NCI-H460 (cell line): ENCODE measurements around the gene ISCU. TPM values are rescaled to one million over a fixed set of nuclear protein-coding genes. Genes with fewer than 3 reads are reported as not detected.
"Not testable (repeated sequence)": the region's sequence is repeated elsewhere in the genome, so short reads cannot be mapped to it uniquely, and the experiment has no call there.

Experiments
- DNase-seq: peaks from one replicate; pipeline ENCODE4 v3.0.0-alpha.2; 2016; ENCODE audit warnings: low read depth; ENCODE audit errors: extremely low read depth
- total RNA-seq: library from RNA; depleted of rRNA; stranded (reverse); fragments of >200 nt; shearing (Covaris generic); gene quantifications from 2 replicates; pipeline ENCODE4 v1.2.3, GENCODE V29; 2014

The ISCU gene
- total RNA-seq, 1 experiment from 2014 or later: 245 TPM

DNA sequence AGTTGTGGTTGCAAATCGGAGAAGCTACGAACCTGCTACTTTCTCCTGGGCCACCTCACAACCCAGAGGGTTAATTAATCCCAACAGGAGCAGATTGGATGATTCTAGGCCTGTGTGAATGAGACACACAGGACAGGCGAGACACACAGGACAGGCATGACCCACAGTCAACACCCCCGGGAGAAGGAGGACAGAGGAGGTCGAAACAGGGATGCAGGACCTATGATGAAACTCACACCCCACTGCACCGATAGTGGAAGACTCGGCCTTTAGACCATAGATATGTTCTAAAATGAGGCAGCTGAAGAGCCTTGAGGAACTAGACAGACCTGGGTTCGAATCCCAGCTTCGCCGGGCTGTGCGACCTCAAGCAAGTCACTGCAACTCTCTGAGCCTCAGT is 23.9 kb downstream of the ISCU start:
- no peak for DNase-seq

DNA sequence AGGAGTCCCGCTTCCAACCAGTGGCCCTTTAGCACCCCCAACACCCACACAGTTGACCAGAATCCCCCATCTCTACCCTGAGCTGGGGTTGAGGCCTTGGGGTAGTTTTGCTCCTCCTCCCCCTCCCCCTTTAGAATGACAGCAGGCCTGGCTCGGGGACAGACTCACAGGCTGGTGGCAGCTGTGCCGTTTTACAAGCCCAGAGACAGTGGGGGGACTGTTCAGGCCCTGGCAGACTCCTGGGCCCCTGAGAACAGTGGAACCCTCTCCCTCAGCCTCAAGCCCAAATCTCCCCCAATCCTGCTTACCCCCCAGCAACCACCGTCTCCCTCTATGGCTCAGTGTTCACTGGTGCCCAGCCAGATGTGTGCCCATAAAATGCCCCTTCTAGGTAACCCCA is 25.4 kb downstream of the ISCU start:
- DNase-seq: no peak

DNA sequence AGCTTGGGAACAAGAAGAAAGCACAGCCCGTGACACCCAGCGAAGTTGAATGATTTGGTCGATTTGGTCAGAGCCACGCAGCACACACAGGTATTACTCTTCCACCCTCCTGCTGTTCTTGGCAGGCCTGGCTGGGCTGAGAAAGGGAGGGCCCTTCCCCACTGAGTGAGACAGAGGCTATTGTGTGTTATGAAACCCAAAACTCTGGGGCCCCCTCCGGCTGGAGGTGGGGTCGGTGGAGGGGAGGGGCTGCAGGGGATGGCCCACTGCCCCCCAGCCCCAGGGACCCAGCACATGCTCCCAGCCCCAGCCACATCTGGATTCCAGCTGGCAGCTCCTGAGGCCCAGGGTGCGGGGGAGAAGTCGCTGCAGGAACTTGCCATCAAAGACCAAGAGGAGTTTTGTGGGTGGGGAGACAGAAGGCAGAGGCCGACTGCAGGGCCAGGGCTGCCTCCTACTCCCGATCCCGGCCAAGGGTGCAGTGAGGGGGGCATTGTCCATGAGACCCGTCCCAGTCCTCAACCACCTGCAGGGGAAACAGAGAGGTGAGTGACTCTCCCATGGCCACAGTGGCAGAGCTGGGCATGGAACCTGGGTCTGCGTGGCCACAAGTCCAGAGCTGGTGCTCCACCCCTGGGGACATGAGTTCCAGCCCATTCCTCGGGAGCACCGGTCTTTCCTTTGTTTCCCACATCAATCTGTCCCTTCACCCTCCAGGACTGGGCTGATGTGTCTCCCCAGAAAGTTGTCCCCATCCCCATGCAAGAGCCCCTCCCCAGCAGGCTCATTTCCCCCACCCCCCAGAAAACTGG is 26.8 kb downstream of the ISCU start:
- no peak for DNase-seq

DNA sequence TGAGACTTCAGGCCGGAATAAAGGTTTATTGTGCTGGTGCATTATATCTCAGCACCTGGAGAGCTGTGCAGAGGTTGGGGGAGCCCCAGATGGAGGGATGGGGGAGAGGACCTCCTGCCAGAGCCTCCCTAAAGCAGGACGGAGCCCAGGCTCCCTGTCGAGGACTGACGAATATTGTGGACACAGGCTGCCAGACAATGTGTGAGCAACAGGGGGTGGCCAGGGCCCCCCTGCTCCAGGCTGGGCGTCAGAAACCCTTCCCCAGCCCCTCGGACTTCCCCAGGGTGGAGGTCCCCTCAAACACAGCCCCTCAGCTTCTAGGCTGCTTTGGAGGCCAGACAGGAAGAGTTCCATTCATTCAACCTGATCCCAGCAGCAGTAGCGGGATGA is 27.4 kb downstream of the ISCU start:
- DNase-seq: no peak

DNA sequence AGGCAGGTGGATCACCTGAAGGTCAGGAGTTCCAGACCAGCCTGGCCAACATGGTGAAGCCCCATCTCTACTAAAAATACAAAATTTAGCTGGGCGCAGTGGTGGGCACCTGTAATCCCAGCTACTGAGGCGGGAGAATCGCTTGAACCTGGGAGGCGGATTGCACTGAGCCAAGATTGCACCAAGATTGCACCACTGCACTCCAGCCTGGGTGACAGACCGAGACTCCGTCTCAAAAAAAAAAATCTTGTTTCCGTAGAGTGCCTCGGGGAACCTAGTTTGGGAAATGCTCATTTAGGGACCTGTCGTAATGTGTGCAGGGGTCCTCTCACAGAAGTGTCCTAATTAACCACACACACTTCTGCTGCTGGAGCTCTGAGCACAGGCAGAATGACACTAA is 28.1 kb downstream of the ISCU start:
- not testable (repeated sequence) for DNase-seq

DNA sequence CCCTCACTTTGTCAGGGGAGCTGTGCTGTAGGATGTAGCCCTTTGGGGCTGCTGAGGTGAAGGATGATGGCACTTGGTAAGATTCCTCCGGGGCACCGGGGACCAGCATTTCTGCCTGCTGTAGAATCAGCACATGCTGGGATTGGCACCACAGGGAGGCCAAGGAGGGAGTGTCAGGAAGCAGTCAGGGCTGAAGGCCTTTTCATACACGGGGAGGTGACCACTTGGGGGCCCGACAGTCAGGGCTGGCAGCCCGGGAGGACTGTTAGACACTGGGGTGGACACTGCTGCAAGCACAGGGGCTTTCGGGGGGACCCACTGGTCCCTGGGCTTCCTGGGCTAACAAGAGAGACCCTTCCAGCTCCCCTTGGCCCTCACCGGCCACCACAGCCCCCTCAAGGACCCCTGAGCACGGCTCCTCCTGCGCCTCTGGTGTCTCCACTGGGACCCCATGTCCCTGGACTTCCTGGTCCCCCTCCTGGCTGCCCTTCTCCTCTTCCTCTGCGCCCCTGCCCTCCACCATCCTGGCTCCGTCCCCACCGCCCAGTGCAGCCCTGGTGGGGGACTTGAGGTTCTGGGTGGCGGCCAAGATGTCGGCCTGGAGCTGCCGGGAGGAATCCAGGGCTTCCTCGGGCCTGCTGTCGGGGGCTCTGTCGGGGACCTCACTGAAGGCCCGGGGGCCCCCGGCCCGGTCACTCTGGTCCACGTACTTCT is 29.0 kb downstream of the ISCU start:
- DNase-seq: no peak

DNA sequence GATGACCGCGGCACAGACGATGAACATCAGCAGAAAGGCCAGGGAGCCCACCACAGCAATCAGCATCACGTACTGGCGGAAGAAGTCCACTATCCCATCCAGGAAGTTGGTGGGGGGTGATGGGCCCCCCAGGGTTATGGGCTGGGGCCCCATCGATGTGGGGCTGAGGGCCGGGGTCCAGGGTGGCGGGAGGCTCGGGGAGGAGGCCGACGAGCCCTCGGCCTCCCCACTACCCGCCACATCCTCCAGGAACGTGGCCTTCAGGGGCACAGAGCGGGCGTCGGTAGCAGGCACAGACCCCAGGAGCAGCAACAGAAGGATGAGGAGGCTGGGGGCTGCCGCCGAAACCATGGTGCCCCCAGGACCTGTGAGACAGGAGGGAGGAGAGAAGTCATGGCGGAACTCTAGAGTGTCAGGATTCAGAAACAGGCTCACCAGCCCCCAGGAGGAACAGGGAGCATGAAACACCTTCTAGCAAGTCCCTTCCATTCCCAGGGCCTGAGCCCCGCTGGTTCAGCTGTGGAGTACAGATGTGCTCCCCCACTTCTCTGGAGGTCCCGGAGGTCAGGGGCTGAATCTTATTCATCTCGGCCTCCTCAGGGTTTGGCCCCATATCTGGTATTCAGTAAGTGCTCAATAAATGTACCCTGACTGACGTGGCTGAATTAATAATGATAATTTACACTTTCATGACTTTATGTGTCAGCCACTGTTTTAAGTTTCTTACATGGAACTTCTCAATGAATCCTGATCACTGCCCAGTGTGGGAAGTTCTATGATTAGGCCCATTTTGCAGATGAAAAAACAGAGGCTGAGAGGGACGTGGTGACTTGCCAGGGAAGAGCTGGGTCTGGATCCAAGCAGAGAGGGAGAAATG is 29.9 kb downstream of the ISCU start:
- no peak for DNase-seq

GRCh38 chr12:108594323-108594903 is 32.0 kb downstream of the ISCU start:
- no peak for DNase-seq

DNA sequence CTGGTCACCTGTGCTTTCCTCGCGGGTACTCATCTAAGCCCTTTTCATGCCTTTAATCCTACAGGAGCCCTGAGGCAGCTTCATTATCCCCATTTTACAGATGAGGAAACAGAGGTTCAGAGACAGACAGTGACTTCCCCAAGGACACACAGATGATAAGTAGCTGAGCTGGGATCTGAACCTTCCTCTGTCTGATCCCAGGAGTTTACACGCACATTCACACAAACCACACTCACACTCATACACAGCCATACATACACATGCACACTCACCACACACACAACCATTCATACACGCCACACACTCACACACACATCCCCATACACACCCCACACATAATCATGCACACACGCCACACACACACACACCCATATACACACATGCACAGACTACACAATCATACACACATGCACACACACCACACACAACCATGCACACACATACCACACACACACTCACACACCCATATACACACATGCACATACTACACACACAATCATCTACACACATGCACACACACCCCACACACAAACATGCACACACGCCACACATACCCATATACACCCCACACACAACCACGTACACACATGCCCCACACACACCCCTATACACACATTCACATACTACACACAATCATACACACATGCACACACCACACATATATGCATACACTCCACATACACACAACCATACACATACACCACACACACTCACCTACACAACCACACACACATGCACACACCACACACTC is 32.7 kb downstream of the ISCU start:
- DNase-seq: no peak

- no peak for DNase-seq
Measured at GRCh38 chr12:108595711-108596647, 33.6 kb downstream of the ISCU start.

DNA sequence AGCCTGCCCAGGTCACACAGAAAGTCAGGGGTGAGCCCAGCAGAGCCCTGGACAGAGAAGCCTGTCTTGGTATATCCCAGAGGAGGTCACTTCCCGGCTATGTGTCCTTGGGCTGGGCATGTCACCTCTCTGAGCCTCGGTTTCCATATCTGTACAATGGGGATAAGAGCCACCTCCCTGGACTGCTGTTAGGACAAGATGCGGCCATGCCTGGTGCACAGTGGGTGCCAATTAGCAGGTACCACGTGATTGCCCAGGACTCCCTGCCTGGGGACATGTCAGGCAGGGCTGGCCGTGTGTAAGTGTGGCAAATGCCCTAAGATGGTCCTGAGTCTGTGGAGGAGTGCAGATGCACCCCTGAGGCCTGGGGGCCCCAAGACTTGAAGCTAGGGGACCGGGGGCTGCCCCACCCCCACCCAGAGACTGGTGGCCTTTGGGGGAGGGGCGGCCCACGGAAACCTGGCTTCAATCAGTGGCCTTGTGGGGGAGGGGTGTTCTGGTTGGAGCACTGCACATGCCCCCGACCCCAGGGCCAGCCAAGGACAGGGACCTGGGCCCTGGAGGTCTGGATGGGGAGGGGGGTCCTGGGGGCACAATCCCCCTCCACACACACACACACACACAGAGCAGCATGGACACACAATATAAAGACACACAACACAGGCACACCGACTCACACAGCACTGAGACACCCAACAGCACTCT is 34.6 kb downstream of the ISCU start:
- no peak for DNase-seq

- no peak for DNase-seq
Measured at GRCh38 chr12:108597559-108598471, 35.4 kb downstream of the ISCU start, which contains the start of gene TMEM119. TMEM119 (minus strand) TSS chr12:108598084; CDS start chr12:108592383, 5,701 bp downstream.

DNA sequence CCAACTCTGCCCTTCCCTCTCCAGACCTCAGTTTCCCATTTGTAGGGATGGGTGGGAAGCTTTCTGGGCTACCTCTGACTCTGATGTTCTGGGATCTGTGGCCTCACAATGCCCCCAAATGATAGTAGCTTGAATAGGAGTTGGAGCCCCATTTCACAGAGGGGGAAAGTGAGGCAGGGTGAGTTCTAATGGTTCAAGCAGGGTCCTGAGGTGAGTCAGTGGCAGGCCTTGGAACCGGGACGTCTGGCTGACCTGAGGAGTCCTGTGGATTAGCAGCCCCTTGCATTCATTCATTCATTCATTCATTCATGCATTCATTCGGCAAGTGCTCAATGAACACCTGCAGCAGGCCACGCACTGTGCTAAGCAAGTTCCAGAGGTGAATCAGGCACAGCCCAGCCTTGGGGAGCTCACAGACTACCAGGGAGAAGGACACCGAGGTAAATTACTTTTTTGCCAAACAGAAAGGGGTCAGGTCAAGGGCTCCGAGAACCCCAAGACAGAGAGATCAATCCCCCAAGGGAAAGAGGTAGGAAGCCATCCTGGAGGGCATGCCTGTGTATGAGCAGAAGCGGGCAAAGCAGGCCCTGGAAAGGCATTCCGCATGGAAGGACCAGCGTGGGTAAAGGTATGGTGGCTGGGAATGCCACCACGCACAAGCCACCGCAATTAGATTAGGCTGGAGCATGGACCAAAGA is 36.3 kb downstream of the ISCU start:
- no peak for DNase-seq

GRCh38 chr12:108599541-108599940 is 37.1 kb downstream of the ISCU start:
- DNase-seq: no peak

DNA sequence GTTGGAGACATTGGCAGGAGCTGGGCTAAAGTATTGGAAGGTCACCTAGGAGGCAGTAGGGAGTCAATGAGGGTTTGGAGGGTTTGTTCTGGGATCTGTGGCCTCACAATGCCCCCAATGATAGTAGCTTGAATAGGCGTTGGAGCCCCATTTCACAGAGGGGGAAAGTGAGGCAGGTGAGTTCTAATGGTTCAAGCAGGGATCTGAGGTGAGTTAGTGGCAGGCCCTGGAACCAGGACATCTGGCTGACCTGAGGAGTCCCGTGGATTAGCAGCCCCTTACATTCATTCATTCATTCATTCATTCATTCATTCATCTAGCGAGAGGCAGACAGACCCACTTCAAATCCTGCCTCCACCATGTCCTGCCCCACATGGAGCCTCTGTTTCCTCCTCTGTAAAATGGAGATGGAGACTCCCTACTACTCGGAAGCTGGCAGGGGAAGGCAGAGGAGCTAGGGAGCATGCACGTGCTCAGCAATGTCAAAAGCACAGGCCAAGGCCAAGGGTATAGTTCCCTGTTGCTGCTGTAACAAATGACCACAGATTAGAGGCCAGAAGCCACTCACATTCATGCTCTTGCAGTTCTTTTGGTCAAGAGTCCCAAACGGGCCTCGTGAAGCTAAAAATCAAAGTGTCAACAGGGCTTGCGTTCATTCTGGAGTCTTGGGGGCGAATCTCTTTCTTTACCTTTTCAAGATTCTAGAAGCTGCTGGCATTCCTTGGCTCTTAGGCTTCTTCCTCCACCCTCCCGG is 37.7 kb downstream of the ISCU start:
- no peak for DNase-seq

GRCh38 chr12:108600702-108601007 is 38.3 kb downstream of the ISCU start:
- DNase-seq: no peak
